Vagina (tissue), 2 donors: ENCODE measurements around the gene CADM2. TPM values are rescaled to one million over a fixed set of nuclear protein-coding genes. Genes with fewer than 3 reads are reported as not detected.

Source experiments
- DNase-seq, 2 donors: peaks; one replicate each; pipeline ENCODE4 v3.0.0-alpha.2; 2017; ENCODE audit errors: extremely low spot score in 2 of 2
- H3K27ac ChIP-seq: fragments of 200-600 bp; sonication (generic); one replicate; pipeline ENCODE4 v1.5.1; 2019
- H3K27me3 ChIP-seq: fragments of 200-600 bp; sonication (generic); one replicate; pipeline ENCODE4 v1.5.1; 2019
- H3K36me3 ChIP-seq, 2 donors: fragments of 200-600 bp; sonication (generic); one replicate each; pipeline ENCODE4 v1.5.1; 2017 to 2019
- H3K4me1 ChIP-seq: fragments of 200-600 bp; sonication (generic); one replicate; pipeline ENCODE4 v1.5.1; 2019
- H3K4me3 ChIP-seq, 2 donors: fragments of 200-600 bp; sonication (generic); 1 replicate in 1 of 2; 2 replicates in 1 of 2; pipeline ENCODE4 v1.5.1; 2016 to 2019
- H3K9me3 ChIP-seq: fragments of 200-600 bp; sonication (generic); one replicate; pipeline ENCODE4 v1.5.1; 2019
- CTCF ChIP-seq, 3 experiments: fragments of 450-650 bp in 2 of 3; fragments of 200-600 bp in 1 of 3; sonication (generic) in 1 of 3; IDR thresholded peaks; one replicate each; pipeline ENCODE4 v1.5.1; 2017 to 2019; ENCODE audit warnings: antibody characterized with exemption in 3 of 3, mild to moderate bottlenecking in 2 of 3, moderate library complexity in 2 of 3
- POLR2A ChIP-seq, 2 donors: fragments of 450-650 bp; IDR thresholded peaks; one replicate each; pipeline ENCODE4 v1.6.1; 2017; ENCODE audit warnings: antibody characterized with exemption in 2 of 2, mild to moderate bottlenecking in 2 of 2, moderate library complexity in 2 of 2
- POLR2AphosphoS5 ChIP-seq, 2 donors: sonication (generic); formaldehyde crosslinking; IDR thresholded peaks; one replicate each; pipeline ENCODE4 v1.9.0; 2017; ENCODE audit warnings: antibody characterized with exemption in 2 of 2, mild to moderate bottlenecking in 2 of 2, low read depth in 1 of 2; ENCODE audit not compliant: insufficient read depth in 1 of 2
- intact Hi-C: fragments of 100-400 bp; cut with DNase I; formaldehyde crosslinking; loops from one replicate; pipeline ENCODE4 v1.15.1; 2023
- total RNA-seq: library from RNA; depleted of rRNA; stranded (reverse); fragments of >200 nt; gene quantifications from one replicate; pipeline ENCODE4 v1.2.3, GENCODE V29; 2016

CADM2 gene
- total RNA-seq, 1 donor from 2014 or later, result 3.7 TPM

- H3K9me3 ChIP-seq, result no peaks in the 10 kb centered on the region
- no peaks in the 10 kb centered on the region for H3K4me1 ChIP-seq
- H3K27me3 ChIP-seq, result no peaks in the 10 kb centered on the region
- no peak overlapping the region for H3K27ac ChIP-seq
- TF ChIP-seq CTCF (IDR thresholded peaks at IDR 0.05), result no peak
- no peak for TF ChIP-seq POLR2A (IDR thresholded peaks at IDR 0.05)
- TF ChIP-seq POLR2AphosphoS5 (IDR thresholded peaks at IDR 0.05; ENCODE audit: insufficient read depth in 1 of 2, low read depth in 1 of 2), result no peak
- no peak for DNase-seq
- no peaks in the 10 kb centered on the region for H3K36me3 ChIP-seq
- intact Hi-C loops, result no loop called here
- no peak overlapping the region for H3K4me3 ChIP-seq
Measured at GRCh38 chr3:85837402-85837801, 878.6 kb downstream of the CADM2 start.

- DNase-seq, result no peak
- no peak overlapping the region for H3K27ac ChIP-seq
- intact Hi-C loops, result no loop called here
- no peaks in the 10 kb centered on the region for H3K27me3 ChIP-seq
- no peak overlapping the region for H3K4me3 ChIP-seq
- H3K36me3 ChIP-seq, result no peaks in the 10 kb centered on the region
- no peaks in the 10 kb centered on the region for H3K9me3 ChIP-seq
- TF ChIP-seq POLR2AphosphoS5 (IDR thresholded peaks at IDR 0.05; ENCODE audit: insufficient read depth in 1 of 2, low read depth in 1 of 2) (no peak), POLR2A (IDR thresholded peaks at IDR 0.05) (no peak), CTCF (IDR thresholded peaks at IDR 0.05) (no peak)
- H3K4me1 ChIP-seq, result no peaks in the 10 kb centered on the region
Measured at GRCh38 chr3:85838921-85839320, 880.1 kb downstream of the CADM2 start.

GRCh38 chr3:85842081-85842480 lies 883.3 kb downstream of the CADM2 start:
- no peak for DNase-seq
- no peaks in the 10 kb centered on the region for H3K36me3 ChIP-seq
- intact Hi-C loops, result no loop called here
- H3K4me3 ChIP-seq, result no peak overlapping the region
- H3K27ac ChIP-seq, result no peak overlapping the region
- no peaks in the 10 kb centered on the region for H3K4me1 ChIP-seq
- no peaks in the 10 kb centered on the region for H3K27me3 ChIP-seq
- TF ChIP-seq POLR2AphosphoS5 (IDR thresholded peaks at IDR 0.05; ENCODE audit: insufficient read depth in 1 of 2, low read depth in 1 of 2), result no peak
- TF ChIP-seq POLR2A (IDR thresholded peaks at IDR 0.05), result no peak
- TF ChIP-seq CTCF (IDR thresholded peaks at IDR 0.05), result no peak
- no peaks in the 10 kb centered on the region for H3K9me3 ChIP-seq

- intact Hi-C loops, result no loop called here
- TF ChIP-seq CTCF (IDR thresholded peaks at IDR 0.05) (no peak), POLR2AphosphoS5 (IDR thresholded peaks at IDR 0.05; ENCODE audit: insufficient read depth in 1 of 2, low read depth in 1 of 2) (no peak)
- no peaks in the 10 kb centered on the region for H3K4me1 ChIP-seq
- H3K4me3 ChIP-seq, result no peak overlapping the region
- no peaks in the 10 kb centered on the region for H3K36me3 ChIP-seq
- H3K27me3 ChIP-seq, result no peaks in the 10 kb centered on the region
- H3K27ac ChIP-seq, result no peak overlapping the region
- H3K9me3 ChIP-seq, result no peaks in the 10 kb centered on the region
- DNase-seq, result no peak
Measured at GRCh38 chr3:85846940-85847339, 888.2 kb downstream of the CADM2 start.

GRCh38 chr3:85851071-85851470 lies 892.3 kb downstream of the CADM2 start:
- intact Hi-C loops, result no loop called here
- Histone ChIP-seq H3K36me3 (no peaks in the 10 kb centered on the region), H3K4me1 (no peaks in the 10 kb centered on the region), H3K4me3 (no peak overlapping the region), H3K27ac (no peak overlapping the region), H3K9me3 (no peaks in the 10 kb centered on the region), H3K27me3 (no peaks in the 10 kb centered on the region)
- no peak for DNase-seq
- TF ChIP-seq CTCF (IDR thresholded peaks at IDR 0.05) (no peak), POLR2AphosphoS5 (IDR thresholded peaks at IDR 0.05; ENCODE audit: insufficient read depth in 1 of 2, low read depth in 1 of 2) (no peak), POLR2A (IDR thresholded peaks at IDR 0.05) (no peak)
